ENCODE data around the gene ANAPC10.

Gene ANAPC10

DNA sequence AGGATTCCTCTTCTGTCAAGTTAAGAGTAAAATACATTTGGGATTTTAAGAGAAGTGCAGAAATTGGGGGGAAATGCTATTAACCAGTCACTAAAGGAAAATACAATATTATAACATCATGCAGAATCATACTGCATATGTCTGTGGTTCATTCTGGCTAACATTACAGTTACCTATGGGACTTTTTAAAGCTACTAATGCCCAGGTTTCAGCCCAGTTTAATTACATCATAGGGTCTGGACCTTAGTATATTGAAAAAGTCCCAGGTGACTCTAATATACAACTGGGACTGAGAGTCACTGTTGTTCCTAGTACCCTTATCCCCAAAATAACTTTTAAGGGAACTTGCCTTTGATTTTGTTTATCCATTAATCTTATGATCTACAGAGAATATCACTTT lies 10.1 kb upstream of the ANAPC10 start:
- TF ChIP-seq, protein P1, sequence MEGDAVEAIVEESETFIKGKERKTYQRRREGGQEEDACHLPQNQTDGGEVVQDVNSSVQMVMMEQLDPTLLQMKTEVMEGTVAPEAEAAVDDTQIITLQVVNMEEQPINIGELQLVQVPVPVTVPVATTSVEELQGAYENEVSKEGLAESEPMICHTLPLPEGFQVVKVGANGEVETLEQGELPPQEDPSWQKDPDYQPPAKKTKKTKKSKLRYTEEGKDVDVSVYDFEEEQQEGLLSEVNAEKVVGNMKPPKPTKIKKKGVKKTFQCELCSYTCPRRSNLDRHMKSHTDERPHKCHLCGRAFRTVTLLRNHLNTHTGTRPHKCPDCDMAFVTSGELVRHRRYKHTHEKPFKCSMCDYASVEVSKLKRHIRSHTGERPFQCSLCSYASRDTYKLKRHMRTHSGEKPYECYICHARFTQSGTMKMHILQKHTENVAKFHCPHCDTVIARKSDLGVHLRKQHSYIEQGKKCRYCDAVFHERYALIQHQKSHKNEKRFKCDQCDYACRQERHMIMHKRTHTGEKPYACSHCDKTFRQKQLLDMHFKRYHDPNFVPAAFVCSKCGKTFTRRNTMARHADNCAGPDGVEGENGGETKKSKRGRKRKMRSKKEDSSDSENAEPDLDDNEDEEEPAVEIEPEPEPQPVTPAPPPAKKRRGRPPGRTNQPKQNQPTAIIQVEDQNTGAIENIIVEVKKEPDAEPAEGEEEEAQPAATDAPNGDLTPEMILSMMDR (IDR thresholded peaks at IDR 0.05; ENCODE audit: control insufficient read depth, insufficient read depth, low read depth, low read length, missing control alignments) = no peak
- no peak overlapping the region for H3K4me3 ChIP-seq (ENCODE audit: control insufficient read depth, low read depth, low read length)
- DNase-seq (ENCODE audit: low read depth) = no peak

DNA sequence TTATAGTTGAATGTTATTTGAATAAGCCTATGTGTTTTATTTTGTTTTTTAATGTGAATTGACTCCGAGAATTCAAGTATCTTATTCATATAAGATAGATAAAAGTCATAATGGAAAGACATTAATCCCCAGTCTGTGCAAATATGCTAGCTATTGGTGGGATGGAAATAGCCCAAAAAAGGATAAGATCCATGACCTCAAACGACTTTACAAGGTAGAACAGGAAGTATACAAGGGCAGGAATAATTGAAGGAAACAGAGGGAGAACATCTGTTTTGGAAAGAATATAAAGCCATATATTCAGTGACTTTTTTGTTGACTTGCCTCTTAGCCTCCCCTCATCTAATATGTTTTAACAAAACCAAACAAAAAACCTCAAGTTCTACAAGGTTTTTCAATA lies 9.1 kb upstream of the ANAPC10 start:
- DNase-seq (ENCODE audit: low read depth) = no peak
- TF ChIP-seq, protein P1 (IDR thresholded peaks at IDR 0.05; ENCODE audit: control insufficient read depth, insufficient read depth, low read depth, low read length, missing control alignments) = no peak
- H3K4me3 ChIP-seq (ENCODE audit: control insufficient read depth, low read depth, low read length) = no peak overlapping the region

DNA sequence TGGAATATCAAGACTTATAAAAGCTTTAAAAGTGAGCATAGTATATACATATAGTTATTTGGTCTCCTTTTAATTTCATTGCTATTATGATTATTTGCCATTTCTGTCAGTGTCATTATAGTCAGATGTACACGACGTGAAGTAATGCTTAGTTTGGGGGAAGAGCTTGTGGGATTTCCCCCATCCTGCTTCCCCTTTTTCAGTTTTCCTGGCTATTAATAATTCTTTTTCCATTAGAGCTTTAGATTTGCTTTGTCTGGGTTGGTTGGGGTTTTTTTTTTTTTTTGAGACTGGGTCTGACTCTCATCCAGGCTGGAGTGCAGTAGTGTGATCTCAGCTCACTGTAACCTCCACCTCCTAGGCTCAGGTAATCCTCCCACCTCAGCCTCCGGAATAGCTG lies 5.5 kb upstream of the ANAPC10 start:
- no peak for DNase-seq (ENCODE audit: low read depth)
- no peak overlapping the region for H3K4me3 ChIP-seq (ENCODE audit: control insufficient read depth, low read depth, low read length)
- TF ChIP-seq, protein P1 (IDR thresholded peaks at IDR 0.05; ENCODE audit: control insufficient read depth, insufficient read depth, low read depth, low read length, missing control alignments) = no peak

DNA sequence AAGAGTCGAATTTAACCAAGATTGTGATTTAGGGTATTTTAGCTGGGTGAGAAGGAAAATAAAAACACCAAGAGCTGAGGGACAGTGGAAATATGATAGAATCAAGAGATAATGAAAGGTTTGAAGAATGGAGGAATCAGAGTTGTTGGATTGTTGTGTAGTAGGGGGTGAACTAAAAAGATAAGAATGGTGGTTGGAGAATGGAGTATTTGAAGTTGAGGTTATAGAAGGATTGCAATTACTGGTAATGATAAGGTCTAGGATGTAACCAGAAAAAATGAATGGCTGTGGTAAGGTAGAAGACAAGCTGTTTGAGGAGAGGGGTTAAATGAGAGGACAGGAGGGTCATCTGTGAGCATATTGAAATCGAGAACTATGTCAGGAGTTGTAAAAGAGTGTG lies 4.6 kb upstream of the ANAPC10 start:
- no peak overlapping the region for H3K4me3 ChIP-seq (ENCODE audit: control insufficient read depth, low read depth, low read length)
- TF ChIP-seq, protein P1 (IDR thresholded peaks at IDR 0.05; ENCODE audit: control insufficient read depth, insufficient read depth, low read depth, low read length, missing control alignments) = no peak
- no peak for DNase-seq (ENCODE audit: low read depth)

DNA sequence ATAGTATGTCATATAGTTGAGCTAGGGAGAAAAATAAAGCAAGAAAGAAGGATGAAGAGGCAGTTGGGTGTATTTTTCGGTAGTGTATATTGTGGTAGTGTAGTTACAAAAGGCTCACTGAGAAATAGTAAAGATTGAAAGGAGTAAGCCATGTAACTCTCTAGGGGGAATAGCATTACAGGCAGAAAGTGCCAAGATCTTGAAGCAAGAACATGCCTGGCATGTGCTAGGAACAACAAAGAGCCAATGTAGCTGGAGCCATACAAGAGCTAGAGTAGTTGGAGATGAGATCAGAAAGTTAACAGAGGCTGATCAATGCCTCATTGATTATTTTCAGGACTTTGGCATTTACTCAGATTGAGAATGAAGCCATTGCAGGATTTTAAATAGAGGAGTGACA lies 3.1 kb upstream of the ANAPC10 start:
- H3K4me3 ChIP-seq (ENCODE audit: control insufficient read depth, low read depth, low read length) = no peak overlapping the region
- TF ChIP-seq, protein P1 (IDR thresholded peaks at IDR 0.05; ENCODE audit: control insufficient read depth, insufficient read depth, low read depth, low read length, missing control alignments) = no peak
- no peak for DNase-seq (ENCODE audit: low read depth)

DNA sequence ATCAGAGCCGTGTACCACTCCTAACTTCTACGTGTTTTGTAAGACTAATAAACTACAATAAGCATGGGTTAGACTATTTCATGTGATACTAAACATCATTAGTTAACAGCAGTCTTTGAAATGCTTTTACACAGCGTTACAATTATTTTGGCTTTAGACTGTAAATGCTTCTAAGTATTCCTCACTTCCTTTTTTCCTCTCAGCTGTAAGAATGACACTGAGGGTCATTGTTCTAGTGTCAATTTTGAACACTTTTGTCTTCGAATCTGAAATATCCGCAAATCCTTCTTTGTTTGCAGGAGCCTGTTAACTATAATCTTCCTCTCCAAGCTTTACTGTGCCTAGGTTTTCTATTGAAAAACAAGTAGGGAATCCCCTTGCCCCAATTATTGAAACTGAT lies 1.7 kb upstream of the ANAPC10 start:
- peak overlapping the region; percentile 72 for H3K4me3 ChIP-seq (ENCODE audit: control insufficient read depth, low read depth, low read length)
- no peak for DNase-seq (ENCODE audit: low read depth)
- TF ChIP-seq, protein P1 (IDR thresholded peaks at IDR 0.05; ENCODE audit: control insufficient read depth, insufficient read depth, low read depth, low read length, missing control alignments) = no peak

DNA sequence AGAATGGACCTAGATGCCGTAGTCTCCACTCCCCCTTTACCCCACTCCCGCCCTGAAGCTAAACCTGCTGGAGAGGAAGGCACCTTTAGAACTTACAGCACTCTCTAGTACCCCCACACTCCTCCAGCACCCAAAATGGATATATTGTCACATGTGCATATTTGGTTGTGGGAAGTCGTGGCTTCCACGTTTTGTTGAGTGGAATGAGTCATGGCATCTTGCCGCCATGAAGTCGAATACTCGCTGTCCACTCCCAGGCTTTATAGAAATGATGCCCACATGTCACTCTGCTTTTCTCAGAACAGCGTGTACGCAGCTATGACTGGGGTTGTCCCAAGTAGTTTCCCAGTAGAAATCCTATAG lies 660 bp upstream of the ANAPC10 start:
- peak overlapping the region; percentile 72 for H3K4me3 ChIP-seq (ENCODE audit: control insufficient read depth, low read depth, low read length)
- no peak for DNase-seq (ENCODE audit: low read depth)
- TF ChIP-seq, protein P1 (IDR thresholded peaks at IDR 0.05; ENCODE audit: control insufficient read depth, insufficient read depth, low read depth, low read length, missing control alignments) = no peak

Measured in AG09309 (cell line).